WTC11 (cell line): ENCODE data around the gene ZFYVE19. TPM values are rescaled to one million over a fixed set of nuclear protein-coding genes. Genes with fewer than 3 reads are reported as not detected.

Source experiments
- ATAC-seq: fragments of 200-7000 bp; cut with Tn5 transposase; 2 replicates; pipeline ENCODE4 v1.10.0; 2021; ENCODE audit warnings: mild to moderate bottlenecking, moderate library complexity
- CTCF ChIA-PET: fragments of 300-600 bp; sonication (Branson Sonifier 250); formaldehyde crosslinking; loops from one replicate; lab custom pipeline; 2021; ENCODE audit warnings: antibody characterized with exemption; lab: Charles Lee
- POLR2A ChIA-PET: fragments of 350-600 bp; sonication (Branson Sonifier 250); formaldehyde crosslinking; loops from one replicate; lab custom pipeline; 2021; ENCODE audit warnings: antibody characterized with exemption; lab: Charles Lee
- DNase-seq: peaks from one replicate; pipeline ENCODE4 v3.0.0; 2021; ENCODE audit warnings: low spot score
- H3K27ac Mint-ChIP-seq: 2 replicates; pipeline ENCODE4 v1.8.0; 2021; ENCODE audit warnings: mixed read lengths
- H3K27me3 Mint-ChIP-seq: 2 replicates; pipeline ENCODE4 v1.8.0; 2021; ENCODE audit warnings: low read depth, mild to moderate bottlenecking, moderate library complexity, mixed read lengths
- H3K36me3 Mint-ChIP-seq: 2 replicates; pipeline ENCODE4 v1.8.0; 2021; ENCODE audit warnings: mixed read lengths
- H3K4me1 Mint-ChIP-seq: 2 replicates; pipeline ENCODE4 v1.8.0; 2022; ENCODE audit warnings: mixed read lengths
- H3K4me3 Mint-ChIP-seq: 2 replicates; pipeline ENCODE4 v1.8.0; 2021; ENCODE audit warnings: mild to moderate bottlenecking, moderate library complexity, mixed read lengths
- H3K9me3 Mint-ChIP-seq: 2 replicates; pipeline ENCODE4 v1.8.0; 2021; ENCODE audit warnings: mixed read lengths
- FOXK1 ChIP-seq: sonication (generic); formaldehyde crosslinking; IDR thresholded peaks from 2 replicates; pipeline ENCODE4 v1.8.0; 2022; ENCODE audit warnings: mild to moderate bottlenecking, moderate library complexity, missing genetic modification reagents
- JAZF1 ChIP-seq: fragments of 250-450 bp; sonication (Bioruptor Pico); IDR thresholded peaks from 2 replicates; pipeline ENCODE4 v1.9.0; 2021; ENCODE audit warnings: moderate library complexity, mild to moderate bottlenecking, inconsistent platforms
- JUN ChIP-seq: sonication (generic); formaldehyde crosslinking; IDR thresholded peaks from 2 replicates; pipeline ENCODE4 v1.8.0; 2023; ENCODE audit warnings: mild to moderate bottlenecking, missing genetic modification reagents
- MXD4 ChIP-seq: fragments of 250-450 bp; sonication (Bioruptor Pico); IDR thresholded peaks from 2 replicates; pipeline ENCODE4 v1.8.0; 2021; ENCODE audit warnings: mild to moderate bottlenecking, moderate library complexity, borderline replicate concordance
- NFYB ChIP-seq: sonication (generic); formaldehyde crosslinking; conservative IDR thresholded peaks from 2 replicates; pipeline ENCODE4 v1.8.0; 2022; ENCODE audit warnings: low read depth, missing genetic modification reagents
- NR3C1 ChIP-seq: sonication (generic); formaldehyde crosslinking; conservative IDR thresholded peaks from 2 replicates; pipeline ENCODE4 v1.8.1; 2023; ENCODE audit warnings: low read depth, mild to moderate bottlenecking, missing genetic modification reagents
- PRRX2 ChIP-seq: fragments of 250-450 bp; sonication (Bioruptor Pico); IDR thresholded peaks from 2 replicates; pipeline ENCODE4 v1.8.0; 2021; ENCODE audit warnings: mild to moderate bottlenecking
- TEAD1 ChIP-seq: sonication (generic); formaldehyde crosslinking; IDR thresholded peaks from 2 replicates; pipeline ENCODE4 v1.8.0; 2022; ENCODE audit warnings: mild to moderate bottlenecking, missing genetic modification reagents
- TEAD4 ChIP-seq: sonication (generic); formaldehyde crosslinking; IDR thresholded peaks from 2 replicates; pipeline ENCODE4 v1.8.0; 2022; ENCODE audit warnings: mild to moderate bottlenecking, missing genetic modification reagents
- TP53 ChIP-seq: sonication (generic); formaldehyde crosslinking; IDR thresholded peaks from 2 replicates; pipeline ENCODE4 v1.8.1; 2023; ENCODE audit warnings: mild to moderate bottlenecking, missing genetic modification reagents
- ZNF263 ChIP-seq: sonication (generic); formaldehyde crosslinking; IDR thresholded peaks from 2 replicates; pipeline ENCODE4 v1.8.1; 2022; ENCODE audit warnings: low read depth, mild to moderate bottlenecking, moderate library complexity, missing genetic modification reagents
- ZNF416 ChIP-seq: fragments of 250-450 bp; sonication (Bioruptor Pico); IDR thresholded peaks from 2 replicates; pipeline ENCODE4 v1.9.0; 2021; ENCODE audit warnings: mild to moderate bottlenecking, inconsistent platforms
- ZNF671 ChIP-seq: fragments of 250-450 bp; sonication (Bioruptor Pico); IDR thresholded peaks from 2 replicates; pipeline ENCODE4 v1.8.0; 2021; ENCODE audit warnings: mild to moderate bottlenecking
- total RNA-seq: library from RNA; stranded (reverse); gene quantifications from 3 replicates; pipeline ENCODE4 v1.2.3, GENCODE V29; 2021
- TF ChIP-seq, protein P1 (sequence below): sonication (generic); formaldehyde crosslinking; IDR thresholded peaks from 2 replicates; pipeline ENCODE4 v1.8.0; 2022; ENCODE audit warnings: mild to moderate bottlenecking, missing genetic modification reagents
- TF ChIP-seq, protein P2 (sequence below): sonication (generic); formaldehyde crosslinking; IDR thresholded peaks from 2 replicates; pipeline ENCODE4 v1.8.0; 2023; ENCODE audit warnings: mild to moderate bottlenecking, missing genetic modification reagents
- TF ChIP-seq, protein P3 (sequence below): sonication (generic); formaldehyde crosslinking; IDR thresholded peaks from 2 replicates; pipeline ENCODE4 v1.8.1; 2022; ENCODE audit warnings: mild to moderate bottlenecking, missing genetic modification reagents, moderate library complexity, borderline replicate concordance
- TF ChIP-seq, protein P4 (sequence below): sonication (generic); formaldehyde crosslinking; IDR thresholded peaks from 2 replicates; pipeline ENCODE4 v1.8.1; 2023; ENCODE audit warnings: mild to moderate bottlenecking, missing genetic modification reagents
- TF ChIP-seq, protein P5 (sequence below): sonication (generic); formaldehyde crosslinking; IDR thresholded peaks from 2 replicates; pipeline ENCODE4 v1.8.1; 2023; ENCODE audit warnings: mild to moderate bottlenecking, missing genetic modification reagents, borderline replicate concordance
- TF ChIP-seq, protein P6 (sequence below): fragments of 250-450 bp; sonication (Bioruptor Pico); IDR thresholded peaks from 2 replicates; pipeline ENCODE4 v2.1.2; 2022; ENCODE audit warnings: mild to moderate bottlenecking, moderate library complexity
- TF ChIP-seq, protein P7 (sequence below): sonication (generic); formaldehyde crosslinking; IDR thresholded peaks from 2 replicates; pipeline ENCODE4 v1.8.1; 2022; ENCODE audit warnings: low read depth, mild to moderate bottlenecking, moderate library complexity, missing genetic modification reagents, borderline replicate concordance

Gene ZFYVE19
- total RNA-seq, 1 experiment from 2014 or later, result 18.9 TPM

DNA sequence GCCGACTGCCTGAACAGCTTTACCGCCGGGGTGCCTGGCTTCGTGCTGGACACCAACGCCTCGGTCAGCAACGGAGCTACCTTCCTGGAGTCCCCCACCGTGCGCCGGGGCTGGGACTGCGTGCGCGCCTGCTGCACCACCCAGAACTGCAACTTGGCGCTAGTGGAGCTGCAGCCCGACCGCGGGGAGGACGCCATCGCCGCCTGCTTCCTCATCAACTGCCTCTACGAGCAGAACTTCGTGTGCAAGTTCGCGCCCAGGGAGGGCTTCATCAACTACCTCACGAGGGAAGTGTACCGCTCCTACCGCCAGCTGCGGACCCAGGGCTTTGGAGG is 37.8 kb downstream of the ZFYVE19 start:
- Mint-ChIP-seq H3K27me3 (no peaks in the 10 kb centered on the region; the same call in 1 of the 2 replicates), H3K36me3 (peaks cover 12% of the 10 kb centered on the region), H3K4me3 (peak overlapping the region; percentile 93), H3K27ac (peak overlapping the region; percentile 94), H3K4me1 (peaks cover 41% of the 10 kb centered on the region), H3K9me3 (no peaks in the 10 kb centered on the region)
- DNase-seq (peak; percentile 58), ATAC-seq (peak; percentile 14)
- TF ChIP-seq TEAD4 (CRISPR knock-in tag), result no peak
- 0 out of 2 replicates have a peak, but pooled peaks have one; percentile 1 for TF ChIP-seq FOXK1 (CRISPR knock-in tag)
- TF ChIP-seq, protein P1, sequence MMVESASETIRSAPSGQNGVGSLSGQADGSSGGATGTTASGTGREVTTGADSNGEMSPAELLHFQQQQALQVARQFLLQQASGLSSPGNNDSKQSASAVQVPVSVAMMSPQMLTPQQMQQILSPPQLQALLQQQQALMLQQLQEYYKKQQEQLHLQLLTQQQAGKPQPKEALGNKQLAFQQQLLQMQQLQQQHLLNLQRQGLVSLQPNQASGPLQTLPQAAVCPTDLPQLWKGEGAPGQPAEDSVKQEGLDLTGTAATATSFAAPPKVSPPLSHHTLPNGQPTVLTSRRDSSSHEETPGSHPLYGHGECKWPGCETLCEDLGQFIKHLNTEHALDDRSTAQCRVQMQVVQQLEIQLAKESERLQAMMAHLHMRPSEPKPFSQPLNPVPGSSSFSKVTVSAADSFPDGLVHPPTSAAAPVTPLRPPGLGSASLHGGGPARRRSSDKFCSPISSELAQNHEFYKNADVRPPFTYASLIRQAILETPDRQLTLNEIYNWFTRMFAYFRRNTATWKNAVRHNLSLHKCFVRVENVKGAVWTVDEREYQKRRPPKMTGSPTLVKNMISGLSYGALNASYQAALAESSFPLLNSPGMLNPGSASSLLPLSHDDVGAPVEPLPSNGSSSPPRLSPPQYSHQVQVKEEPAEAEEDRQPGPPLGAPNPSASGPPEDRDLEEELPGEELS (CRISPR knock-in tag), result 0 out of 2 replicates have a peak, but pooled peaks have one; percentile 7
- CTCF ChIA-PET, result interaction anchor here (0.6 to 9.6 kb wide), 13 partner anchors 11 to 108 kb away, joined by 3 to 177 read pairs (median 8); partner anchors contain the start of genes CHAC1 and VPS18
- POLR2A ChIA-PET, result interaction anchor here (0.8 to 2.6 kb wide), 10 partner anchors 13 to 108 kb away, joined by 3 to 15 read pairs (median 8); partner anchors contain the start of genes CHAC1, DNAJC17, GCHFR and RHOV

DNA sequence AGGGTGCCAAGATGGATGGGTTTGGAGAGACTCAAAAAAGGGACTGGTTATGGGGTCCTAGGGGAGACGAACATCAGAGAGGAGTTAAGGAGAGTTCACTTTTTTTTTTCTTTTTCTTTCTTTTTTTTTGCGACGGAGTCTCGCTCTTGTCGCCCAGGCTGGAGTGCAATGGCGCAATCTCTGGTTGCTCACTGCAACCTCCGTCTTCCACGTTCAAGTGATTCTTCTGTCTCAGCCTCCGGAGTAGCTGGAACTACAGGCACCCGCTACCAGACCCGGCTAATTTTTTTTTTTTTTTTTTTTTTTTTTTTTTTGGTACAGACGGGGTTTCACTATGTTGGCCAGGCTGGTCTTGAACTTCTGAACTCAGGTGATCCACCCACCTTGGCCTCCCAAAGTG is 38.1 kb downstream of the ZFYVE19 start:
- Mint-ChIP-seq H3K9me3 (no peaks in the 10 kb centered on the region), H3K27ac (peak overlapping the region; percentile 94), H3K36me3 (peaks cover 12% of the 10 kb centered on the region), H3K4me3 (peak overlapping the region; percentile 93), H3K4me1 (peaks cover 41% of the 10 kb centered on the region), H3K27me3 (no peaks in the 10 kb centered on the region; the same call in 1 of the 2 replicates)
- ChIA-PET POLR2A (interaction anchor here (0.8 to 2.6 kb wide), 6 partner anchors 12 to 49 kb away, joined by 3 to 15 read pairs (median 10); partner anchors contain the start of genes DNAJC17, RHOV, VPS18 and ZFYVE19), CTCF (interaction anchor here (0.6 to 9.6 kb wide), 8 partner anchors 13 to 98 kb away, joined by 3 to 177 read pairs (median 14); partner anchors contain the start of gene VPS18)
- TF ChIP-seq, protein P2, sequence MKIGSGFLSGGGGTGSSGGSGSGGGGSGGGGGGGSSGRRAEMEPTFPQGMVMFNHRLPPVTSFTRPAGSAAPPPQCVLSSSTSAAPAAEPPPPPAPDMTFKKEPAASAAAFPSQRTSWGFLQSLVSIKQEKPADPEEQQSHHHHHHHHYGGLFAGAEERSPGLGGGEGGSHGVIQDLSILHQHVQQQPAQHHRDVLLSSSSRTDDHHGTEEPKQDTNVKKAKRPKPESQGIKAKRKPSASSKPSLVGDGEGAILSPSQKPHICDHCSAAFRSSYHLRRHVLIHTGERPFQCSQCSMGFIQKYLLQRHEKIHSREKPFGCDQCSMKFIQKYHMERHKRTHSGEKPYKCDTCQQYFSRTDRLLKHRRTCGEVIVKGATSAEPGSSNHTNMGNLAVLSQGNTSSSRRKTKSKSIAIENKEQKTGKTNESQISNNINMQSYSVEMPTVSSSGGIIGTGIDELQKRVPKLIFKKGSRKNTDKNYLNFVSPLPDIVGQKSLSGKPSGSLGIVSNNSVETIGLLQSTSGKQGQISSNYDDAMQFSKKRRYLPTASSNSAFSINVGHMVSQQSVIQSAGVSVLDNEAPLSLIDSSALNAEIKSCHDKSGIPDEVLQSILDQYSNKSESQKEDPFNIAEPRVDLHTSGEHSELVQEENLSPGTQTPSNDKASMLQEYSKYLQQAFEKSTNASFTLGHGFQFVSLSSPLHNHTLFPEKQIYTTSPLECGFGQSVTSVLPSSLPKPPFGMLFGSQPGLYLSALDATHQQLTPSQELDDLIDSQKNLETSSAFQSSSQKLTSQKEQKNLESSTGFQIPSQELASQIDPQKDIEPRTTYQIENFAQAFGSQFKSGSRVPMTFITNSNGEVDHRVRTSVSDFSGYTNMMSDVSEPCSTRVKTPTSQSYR (CRISPR knock-in tag), result no peak
- TF ChIP-seq ZNF671 (CRISPR knock-in tag) (no peak), TP53 (CRISPR knock-in tag) (no peak), NR3C1 (CRISPR knock-in tag) (no peak), ZNF263 (CRISPR knock-in tag) (no peak), NFYB (no peak), ZNF416 (no peak), JUN (CRISPR knock-in tag) (no peak), PRRX2 (CRISPR knock-in tag) (no peak), MXD4 (no peak), TEAD1 (no peak), JAZF1 (no peak)
- TF ChIP-seq, protein P3, sequence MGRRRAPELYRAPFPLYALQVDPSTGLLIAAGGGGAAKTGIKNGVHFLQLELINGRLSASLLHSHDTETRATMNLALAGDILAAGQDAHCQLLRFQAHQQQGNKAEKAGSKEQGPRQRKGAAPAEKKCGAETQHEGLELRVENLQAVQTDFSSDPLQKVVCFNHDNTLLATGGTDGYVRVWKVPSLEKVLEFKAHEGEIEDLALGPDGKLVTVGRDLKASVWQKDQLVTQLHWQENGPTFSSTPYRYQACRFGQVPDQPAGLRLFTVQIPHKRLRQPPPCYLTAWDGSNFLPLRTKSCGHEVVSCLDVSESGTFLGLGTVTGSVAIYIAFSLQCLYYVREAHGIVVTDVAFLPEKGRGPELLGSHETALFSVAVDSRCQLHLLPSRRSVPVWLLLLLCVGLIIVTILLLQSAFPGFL, result no peak
- TF ChIP-seq, protein P4, sequence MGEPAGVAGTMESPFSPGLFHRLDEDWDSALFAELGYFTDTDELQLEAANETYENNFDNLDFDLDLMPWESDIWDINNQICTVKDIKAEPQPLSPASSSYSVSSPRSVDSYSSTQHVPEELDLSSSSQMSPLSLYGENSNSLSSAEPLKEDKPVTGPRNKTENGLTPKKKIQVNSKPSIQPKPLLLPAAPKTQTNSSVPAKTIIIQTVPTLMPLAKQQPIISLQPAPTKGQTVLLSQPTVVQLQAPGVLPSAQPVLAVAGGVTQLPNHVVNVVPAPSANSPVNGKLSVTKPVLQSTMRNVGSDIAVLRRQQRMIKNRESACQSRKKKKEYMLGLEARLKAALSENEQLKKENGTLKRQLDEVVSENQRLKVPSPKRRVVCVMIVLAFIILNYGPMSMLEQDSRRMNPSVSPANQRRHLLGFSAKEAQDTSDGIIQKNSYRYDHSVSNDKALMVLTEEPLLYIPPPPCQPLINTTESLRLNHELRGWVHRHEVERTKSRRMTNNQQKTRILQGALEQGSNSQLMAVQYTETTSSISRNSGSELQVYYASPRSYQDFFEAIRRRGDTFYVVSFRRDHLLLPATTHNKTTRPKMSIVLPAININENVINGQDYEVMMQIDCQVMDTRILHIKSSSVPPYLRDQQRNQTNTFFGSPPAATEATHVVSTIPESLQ, result no peak
- TF ChIP-seq, protein P5, sequence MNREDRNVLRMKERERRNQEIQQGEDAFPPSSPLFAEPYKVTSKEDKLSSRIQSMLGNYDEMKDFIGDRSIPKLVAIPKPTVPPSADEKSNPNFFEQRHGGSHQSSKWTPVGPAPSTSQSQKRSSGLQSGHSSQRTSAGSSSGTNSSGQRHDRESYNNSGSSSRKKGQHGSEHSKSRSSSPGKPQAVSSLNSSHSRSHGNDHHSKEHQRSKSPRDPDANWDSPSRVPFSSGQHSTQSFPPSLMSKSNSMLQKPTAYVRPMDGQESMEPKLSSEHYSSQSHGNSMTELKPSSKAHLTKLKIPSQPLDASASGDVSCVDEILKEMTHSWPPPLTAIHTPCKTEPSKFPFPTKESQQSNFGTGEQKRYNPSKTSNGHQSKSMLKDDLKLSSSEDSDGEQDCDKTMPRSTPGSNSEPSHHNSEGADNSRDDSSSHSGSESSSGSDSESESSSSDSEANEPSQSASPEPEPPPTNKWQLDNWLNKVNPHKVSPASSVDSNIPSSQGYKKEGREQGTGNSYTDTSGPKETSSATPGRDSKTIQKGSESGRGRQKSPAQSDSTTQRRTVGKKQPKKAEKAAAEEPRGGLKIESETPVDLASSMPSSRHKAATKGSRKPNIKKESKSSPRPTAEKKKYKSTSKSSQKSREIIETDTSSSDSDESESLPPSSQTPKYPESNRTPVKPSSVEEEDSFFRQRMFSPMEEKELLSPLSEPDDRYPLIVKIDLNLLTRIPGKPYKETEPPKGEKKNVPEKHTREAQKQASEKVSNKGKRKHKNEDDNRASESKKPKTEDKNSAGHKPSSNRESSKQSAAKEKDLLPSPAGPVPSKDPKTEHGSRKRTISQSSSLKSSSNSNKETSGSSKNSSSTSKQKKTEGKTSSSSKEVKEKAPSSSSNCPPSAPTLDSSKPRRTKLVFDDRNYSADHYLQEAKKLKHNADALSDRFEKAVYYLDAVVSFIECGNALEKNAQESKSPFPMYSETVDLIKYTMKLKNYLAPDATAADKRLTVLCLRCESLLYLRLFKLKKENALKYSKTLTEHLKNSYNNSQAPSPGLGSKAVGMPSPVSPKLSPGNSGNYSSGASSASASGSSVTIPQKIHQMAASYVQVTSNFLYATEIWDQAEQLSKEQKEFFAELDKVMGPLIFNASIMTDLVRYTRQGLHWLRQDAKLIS (CRISPR knock-in tag), result no peak
- TF ChIP-seq, protein P6, sequence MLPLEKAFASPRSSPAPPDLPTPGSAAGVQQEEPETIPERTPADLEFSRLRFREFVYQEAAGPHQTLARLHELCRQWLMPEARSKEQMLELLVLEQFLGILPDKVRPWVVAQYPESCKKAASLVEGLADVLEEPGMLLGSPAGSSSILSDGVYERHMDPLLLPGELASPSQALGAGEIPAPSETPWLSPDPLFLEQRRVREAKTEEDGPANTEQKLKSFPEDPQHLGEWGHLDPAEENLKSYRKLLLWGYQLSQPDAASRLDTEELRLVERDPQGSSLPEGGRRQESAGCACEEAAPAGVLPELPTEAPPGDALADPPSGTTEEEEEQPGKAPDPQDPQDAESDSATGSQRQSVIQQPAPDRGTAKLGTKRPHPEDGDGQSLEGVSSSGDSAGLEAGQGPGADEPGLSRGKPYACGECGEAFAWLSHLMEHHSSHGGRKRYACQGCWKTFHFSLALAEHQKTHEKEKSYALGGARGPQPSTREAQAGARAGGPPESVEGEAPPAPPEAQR (CRISPR knock-in tag), result no peak
- TF ChIP-seq, protein P7, sequence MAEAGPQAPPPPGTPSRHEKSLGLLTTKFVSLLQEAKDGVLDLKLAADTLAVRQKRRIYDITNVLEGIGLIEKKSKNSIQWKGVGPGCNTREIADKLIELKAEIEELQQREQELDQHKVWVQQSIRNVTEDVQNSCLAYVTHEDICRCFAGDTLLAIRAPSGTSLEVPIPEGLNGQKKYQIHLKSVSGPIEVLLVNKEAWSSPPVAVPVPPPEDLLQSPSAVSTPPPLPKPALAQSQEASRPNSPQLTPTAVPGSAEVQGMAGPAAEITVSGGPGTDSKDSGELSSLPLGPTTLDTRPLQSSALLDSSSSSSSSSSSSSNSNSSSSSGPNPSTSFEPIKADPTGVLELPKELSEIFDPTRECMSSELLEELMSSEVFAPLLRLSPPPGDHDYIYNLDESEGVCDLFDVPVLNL (CRISPR knock-in tag), result no peak
- ATAC-seq (no peak), DNase-seq (no peak)
